LNCAP (cell line): ENCODE results near the gene PEMT.

Source experiments
- TF ChIP-seq, protein P1 (sequence below): fragments of 450-650 bp; IDR thresholded peaks from 2 replicates; pipeline ENCODE4 v1.5.1; 2017; ENCODE audit warnings: mild to moderate bottlenecking

Gene PEMT

DNA sequence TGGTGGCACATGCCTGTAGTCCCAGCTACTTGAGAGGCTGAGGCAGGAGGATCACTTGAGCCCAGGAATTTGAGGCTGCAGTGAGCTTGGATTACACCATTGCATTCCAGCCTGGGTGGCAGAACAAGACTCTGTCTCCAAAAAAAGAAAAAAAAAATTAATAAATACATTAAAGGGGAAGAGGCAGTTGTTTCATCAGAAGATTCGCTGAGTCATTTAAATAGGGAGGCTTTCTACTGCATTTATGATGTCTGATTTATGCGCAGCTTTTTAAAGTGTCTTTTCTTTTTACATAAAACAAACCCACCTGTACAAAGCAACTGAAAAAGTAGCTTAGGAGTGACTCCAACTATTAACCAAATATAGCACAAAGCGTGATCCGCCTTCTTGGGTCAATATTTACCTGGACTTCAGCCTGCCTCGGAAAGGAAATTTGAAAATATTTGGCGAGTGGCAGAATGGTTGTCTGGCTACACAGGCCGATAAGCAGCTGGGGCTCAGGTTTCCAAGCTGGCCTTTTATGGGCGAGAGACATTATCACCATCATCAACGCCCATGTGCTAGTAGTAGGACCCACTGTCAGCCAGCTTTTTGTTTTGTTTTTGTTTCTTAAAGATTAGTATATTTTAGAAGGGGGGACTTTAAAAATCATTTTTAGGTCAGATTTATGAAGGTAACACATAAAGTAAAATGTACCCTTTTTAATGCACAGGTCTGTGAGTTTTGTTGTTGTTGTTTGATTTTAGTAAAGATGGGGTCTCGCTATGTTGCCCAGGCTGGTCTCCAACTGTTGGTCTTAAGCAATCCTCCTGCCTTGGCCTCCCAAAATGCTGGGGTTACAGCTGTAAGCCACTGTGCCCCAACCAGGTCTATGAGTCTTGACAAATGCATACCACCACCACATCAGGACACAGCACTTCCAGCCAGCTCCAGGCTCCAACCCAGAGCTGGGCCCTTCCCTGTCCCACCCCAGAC, 52.8 kb downstream of the PEMT start:
- TF ChIP-seq, protein P1, sequence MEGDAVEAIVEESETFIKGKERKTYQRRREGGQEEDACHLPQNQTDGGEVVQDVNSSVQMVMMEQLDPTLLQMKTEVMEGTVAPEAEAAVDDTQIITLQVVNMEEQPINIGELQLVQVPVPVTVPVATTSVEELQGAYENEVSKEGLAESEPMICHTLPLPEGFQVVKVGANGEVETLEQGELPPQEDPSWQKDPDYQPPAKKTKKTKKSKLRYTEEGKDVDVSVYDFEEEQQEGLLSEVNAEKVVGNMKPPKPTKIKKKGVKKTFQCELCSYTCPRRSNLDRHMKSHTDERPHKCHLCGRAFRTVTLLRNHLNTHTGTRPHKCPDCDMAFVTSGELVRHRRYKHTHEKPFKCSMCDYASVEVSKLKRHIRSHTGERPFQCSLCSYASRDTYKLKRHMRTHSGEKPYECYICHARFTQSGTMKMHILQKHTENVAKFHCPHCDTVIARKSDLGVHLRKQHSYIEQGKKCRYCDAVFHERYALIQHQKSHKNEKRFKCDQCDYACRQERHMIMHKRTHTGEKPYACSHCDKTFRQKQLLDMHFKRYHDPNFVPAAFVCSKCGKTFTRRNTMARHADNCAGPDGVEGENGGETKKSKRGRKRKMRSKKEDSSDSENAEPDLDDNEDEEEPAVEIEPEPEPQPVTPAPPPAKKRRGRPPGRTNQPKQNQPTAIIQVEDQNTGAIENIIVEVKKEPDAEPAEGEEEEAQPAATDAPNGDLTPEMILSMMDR: no peak

DNA sequence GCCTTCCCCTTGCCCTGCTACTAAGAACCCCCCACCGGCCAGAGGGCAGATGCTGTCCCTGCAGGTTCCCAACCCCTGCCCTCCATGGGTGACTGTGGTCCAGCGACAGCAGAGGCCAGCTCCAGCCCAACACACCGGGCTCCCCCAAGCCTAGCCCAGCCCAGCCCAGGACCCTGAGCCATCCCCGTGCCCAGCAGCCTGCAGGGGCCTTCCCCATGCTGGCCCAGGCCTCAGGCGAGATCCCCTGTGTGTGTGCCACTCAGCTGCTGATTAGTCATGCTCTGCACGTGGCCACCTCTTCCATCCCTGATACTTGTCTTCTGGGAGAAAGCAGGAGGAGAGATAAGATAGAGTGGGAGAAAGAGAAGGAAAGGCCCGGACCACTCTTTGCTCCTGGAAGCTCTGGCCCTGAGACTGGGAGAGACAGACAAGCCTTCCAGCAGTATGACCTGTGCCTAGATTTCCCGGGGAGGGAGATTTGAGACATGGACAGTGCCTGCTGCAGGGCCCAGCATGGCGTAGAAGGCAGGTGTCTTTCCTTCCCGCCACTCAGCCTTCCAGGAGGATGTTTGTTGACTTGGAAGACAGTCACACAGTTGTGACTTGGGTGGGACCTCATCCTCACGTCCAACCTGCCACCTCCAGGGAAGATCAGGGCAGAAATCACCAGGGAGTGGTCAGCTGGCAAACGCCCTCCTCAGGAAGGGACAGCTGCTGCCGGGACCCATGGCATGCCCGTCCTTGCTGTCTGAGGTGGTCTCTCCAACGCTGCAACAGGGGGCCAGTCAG, 54.0 kb downstream of the PEMT start:
- TF ChIP-seq, protein P1: no peak

DNA sequence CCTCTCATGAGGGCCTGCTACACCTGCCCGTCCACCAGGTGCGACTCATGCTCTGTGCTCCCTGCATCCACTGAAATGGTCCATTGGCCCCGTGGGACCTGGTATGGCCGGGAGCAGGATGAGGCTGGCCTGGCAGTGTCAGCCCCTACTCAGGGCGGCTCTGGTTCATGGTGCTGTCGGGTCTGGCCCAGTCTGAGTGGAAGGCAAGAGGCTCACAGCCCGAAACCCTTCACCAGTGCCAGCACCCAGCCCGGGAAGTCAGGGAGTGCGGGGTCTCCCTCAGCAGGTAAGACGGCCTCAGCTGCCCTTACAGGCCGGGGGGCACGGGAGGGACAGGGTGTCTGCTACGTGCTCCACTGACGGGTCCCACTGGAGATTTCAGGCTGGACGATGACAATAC, 54.8 kb downstream of the PEMT start:
- TF ChIP-seq, protein P1: no peak

DNA sequence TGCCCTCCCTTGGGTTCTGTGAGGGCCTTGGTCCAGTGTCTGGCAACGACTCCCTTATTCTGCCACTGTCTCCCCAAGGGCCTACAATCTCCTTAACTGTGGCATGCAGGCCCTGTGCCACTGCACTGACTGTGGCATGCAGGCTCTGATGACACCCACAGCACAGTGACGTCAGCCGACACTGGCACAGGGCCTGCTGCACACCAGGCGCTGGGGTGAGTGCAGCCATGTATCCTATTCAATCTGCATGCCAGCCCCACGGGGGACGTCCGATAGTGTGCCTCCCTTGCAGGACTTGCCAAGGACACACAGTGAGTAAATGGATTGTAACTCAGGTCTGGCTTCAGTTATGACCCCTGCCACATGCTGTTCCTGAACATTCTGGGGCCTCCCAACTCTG, 55.6 kb downstream of the PEMT start:
- TF ChIP-seq, protein P1: no peak

DNA sequence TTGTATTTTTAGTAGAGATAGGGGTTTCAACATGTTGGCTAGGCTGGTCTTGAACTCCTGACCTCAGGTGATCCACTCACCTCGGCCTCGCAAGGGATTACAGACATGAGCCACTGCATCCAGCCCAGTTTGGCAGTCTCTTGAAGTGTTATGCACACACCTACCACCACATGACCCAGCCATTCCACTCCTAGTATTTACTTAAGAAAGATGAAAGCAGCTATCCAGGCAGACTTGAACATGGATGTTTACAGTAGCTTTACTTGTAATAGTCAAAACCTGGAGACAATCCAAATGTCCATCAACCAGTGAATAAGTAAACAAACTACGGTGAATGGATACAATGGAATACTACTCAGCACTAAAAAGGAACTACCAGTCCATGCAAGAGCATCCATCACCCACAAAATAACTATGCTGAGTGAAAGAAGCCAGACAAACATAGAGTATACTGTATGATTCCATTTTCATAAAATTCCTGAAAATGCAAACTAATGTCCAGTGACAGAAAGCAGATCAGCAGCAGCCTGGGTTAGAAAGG, 57.5 kb downstream of the PEMT start:
- TF ChIP-seq, protein P1: no peak

DNA sequence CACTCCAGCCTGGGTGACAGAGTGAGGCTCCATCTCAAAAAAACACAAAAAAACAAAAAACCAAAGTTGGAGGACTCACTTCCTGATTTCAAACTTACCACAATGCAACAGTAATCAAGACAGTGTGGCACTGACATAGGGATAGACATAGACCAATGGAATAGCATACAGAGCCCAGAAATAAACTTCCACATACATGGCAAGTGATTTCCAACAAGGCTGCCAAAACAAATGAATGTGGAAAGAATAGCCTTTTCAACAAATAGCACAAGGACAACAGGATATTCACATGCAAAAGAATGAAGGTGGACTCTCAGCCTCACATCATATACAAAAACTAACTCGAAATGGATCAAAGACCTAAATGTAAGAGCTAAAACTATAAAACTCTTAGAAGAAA, 58.5 kb downstream of the PEMT start:
- TF ChIP-seq, protein P1: no peak

DNA sequence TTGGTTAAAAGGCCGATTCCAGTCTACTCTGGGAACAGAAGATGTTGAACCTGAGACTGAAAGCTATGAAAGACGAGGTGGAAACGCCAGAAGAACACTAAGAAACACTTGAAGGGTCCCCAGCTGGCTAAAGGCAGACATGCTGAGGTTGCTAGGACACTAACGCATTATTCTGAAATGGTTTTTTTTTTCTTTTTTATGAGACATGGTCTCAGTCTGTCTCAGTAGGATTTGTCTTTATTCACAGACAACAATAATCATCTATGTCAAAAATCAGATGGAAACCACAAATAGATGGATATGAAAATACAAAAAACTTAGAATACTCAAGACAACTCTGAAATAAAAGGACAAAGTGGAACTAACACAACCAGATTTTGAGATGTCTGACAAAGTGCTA, 60.4 kb downstream of the PEMT start:
- TF ChIP-seq, protein P1: no peak
